HPDE6-E6E7 (cell line): ENCODE measurements around the gene KREMEN2.
"Not testable (repeated sequence)": the region's sequence is repeated elsewhere in the genome, so short reads cannot be mapped to it uniquely, and the experiment has no call there.

Source experiments
- DNase-seq: peaks from one replicate; pipeline ENCODE4 v3.0.0; 2011; ENCODE audit warnings: missing footprints; ENCODE audit errors: extremely low spot score

Gene KREMEN2

DNA sequence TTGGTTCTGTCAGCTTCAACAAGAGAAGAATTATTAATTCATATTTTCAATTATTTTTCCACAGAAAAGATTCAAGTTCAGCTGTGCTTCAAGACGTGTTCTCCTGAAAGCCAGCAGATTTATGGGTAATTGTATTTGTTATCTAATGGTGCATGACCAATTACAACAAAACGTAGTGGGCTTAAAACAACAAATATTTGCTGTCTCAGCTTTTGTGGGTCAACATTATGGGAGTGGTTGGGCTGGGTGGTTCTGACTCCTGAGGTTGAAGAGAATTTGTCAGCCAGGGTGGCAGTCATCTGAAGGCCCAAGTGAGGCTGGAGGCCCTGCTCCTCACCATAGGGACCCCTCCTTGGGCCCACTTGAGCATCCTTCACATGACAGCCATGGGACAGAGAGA is 24.1 kb upstream of the KREMEN2 start:
- no peak for DNase-seq

DNA sequence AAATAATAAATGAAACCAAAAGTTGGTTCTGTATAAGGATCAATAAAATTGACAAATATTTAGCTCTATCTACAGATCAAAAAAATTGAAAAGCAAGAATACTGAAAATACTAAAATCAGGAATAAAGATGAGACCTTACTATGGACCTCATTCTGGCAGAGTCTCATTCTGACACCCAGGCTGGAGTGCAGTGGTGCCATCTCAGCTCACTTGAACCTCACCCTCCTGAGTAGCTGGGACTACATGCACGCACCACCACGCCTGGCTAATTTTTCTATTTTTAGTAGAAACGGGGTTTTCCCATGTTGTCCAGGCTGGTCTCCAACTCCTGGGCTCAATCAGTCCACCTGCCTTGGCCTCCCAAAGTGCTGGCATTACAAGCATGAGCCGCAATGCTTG is 22.0 kb upstream of the KREMEN2 start:
- no peak for DNase-seq

DNA sequence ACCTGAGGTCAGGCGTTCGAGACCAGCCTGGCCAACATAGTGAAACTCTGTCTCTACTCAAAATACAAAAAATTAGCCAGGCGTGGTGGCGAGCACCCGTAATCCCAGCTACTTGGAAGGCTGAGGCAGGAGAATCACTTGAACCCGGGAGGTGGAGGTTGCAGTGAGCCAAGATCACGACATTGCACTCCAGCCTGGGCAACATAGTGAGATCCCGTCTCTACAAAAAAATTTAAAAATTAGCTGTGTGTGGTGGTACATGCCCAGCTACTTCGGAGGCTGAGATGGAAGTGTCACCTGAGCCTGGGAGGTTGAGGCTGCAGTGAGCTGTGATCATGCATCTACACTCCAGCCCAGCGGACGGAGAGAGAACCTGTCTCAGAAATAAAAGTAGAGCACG is 20.4 kb upstream of the KREMEN2 start:
- DNase-seq: not testable (repeated sequence)

DNA sequence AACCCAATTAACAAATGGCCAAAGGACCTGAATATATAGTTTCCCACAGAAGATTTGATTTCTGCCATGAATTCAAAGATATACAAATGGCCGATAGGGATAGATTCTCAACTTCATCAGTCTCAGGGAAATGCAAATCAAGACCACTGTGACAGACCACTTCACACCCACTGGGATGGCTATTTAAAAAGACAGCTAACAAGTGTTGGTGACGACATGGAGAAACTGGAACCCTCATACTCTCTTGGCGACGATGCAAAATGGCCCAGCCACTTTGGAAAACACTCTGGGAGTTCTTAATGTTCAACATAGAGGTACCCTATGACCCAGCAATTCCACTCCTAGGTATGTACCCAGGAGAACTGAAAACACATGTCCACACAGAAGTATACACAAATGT is 17.4 kb upstream of the KREMEN2 start:
- DNase-seq: no peak

DNA sequence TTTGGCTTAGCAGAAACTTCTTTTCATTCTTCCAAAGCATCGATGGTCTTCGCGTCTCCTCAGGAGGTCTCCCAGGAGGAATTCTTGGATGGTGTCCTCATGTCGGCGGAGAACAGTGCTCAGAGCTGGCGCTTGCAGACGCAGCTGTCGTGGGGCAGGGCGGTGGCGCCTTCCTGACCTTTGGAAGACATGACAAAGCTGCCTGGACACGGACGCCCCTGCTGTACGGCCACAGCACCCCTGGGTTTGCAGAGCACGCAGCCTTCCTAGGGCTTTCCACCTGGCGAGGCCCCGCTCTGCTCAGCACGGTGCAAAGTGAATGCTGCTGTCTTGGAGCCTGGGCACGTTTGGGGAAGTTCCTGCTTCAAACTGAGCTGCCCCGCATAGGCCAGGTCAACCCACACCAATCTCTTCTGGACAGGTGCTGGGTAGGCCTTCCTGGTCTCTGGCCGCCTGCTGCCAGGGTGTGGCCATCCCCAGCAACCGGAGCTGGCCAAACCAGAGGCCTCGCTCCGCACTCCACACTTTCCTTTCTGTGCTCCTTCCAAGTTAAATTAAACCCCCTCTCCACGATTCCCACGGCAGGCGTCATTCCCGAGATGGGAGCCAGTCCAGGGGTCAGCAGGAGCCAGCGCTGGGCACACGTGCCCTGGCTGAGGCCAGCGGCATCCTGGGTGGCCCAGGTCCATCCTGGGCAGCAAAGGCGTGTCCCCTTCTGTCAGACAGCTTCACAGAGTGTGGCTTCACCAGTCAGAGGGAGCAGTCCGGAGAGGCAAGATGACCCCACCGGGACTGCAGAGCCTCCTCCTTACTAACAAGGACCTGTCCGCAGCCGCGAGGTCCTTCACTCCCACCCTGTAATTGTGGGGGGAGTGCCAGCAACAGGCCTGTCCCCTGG is 15.0 kb upstream of the KREMEN2 start:
- DNase-seq: no peak

DNA sequence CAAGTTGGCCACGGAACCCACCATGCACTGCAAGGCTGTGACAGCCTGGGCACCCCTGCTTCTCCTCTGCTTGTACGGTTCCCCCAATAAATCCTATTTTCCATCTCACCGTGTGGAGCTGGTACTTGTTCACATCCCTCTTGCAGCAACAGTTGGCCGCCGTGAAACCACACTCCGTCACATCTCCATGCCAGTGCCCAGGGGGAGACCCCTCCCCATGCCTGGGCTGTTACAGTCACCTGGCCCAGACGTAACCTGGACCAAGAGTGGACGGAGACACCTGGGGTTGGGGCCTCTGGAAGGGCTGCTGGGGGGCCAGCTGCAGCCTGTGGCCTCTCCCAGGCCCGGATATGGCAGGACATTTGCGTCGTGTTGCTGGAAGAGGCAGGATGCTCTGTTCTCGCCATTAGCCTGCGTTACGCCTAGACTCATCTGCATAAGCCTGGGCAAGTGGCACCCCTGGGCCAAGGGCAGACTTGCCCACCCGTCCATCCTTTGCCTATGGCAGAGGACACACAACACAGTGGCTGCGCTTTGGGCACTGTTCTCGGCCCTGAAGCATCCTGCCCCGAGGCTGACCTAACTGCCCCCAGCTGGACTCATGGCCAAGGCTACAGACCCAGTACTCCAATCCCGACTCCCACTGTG is 14.2 kb upstream of the KREMEN2 start:
- DNase-seq: no peak

DNA sequence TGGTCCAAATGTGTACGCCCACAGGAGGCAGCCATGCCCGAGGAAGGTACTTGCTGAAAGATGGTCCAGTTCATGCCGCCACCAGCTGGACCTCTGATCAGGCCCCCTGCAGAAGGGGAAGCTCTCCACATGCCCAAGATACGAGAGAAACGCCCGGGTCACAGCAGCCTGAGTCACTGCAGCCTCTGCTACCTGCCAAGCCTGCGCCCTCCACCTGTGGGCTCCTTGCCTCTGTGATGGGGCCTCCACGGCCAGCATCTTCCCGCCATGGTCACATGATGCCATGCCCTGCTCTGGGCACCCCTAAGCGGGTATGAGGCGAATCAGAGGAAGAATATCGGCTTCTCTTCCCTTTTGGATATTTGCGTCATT is 13.7 kb upstream of the KREMEN2 start:
- DNase-seq: no peak

DNA sequence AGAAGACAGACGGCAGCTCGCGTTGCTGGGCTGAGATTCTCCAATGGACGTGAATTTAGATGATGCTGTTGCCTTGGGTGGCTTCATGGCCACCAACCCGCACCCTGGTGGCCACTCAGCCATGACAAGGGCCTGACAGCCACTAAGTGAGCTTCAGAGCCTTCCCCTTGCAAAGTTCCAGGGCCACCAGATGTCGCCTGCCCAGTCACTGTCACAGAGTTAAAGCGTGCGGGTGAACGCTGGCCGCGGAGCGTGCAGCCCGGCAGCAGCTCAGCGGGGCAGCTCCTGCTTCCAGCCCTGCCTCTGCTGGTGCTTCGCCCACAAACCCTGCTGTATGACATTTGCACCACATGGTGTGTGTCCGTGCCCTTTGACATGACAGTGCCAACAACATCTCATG is 13.3 kb upstream of the KREMEN2 start:
- no peak for DNase-seq

DNA sequence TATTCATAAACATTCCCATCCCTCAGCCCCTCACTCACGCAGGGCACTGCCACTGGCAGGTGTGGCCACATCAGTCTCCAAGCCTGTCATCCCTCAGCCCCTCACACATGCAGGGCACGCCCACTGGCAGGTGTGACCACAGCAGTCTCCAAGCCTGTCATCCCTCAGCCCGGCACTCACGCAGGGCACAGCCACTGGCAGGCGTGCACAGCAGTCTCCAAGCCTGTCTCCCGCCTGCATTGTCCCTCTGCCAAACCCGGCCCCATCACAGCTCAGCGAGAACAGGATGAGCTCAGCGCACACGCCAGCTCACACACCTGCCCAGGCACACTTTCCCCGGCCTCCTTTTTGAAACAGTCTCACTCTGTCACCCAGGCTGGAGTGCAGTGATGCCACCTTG is 11.4 kb upstream of the KREMEN2 start:
- DNase-seq: no peak

DNA sequence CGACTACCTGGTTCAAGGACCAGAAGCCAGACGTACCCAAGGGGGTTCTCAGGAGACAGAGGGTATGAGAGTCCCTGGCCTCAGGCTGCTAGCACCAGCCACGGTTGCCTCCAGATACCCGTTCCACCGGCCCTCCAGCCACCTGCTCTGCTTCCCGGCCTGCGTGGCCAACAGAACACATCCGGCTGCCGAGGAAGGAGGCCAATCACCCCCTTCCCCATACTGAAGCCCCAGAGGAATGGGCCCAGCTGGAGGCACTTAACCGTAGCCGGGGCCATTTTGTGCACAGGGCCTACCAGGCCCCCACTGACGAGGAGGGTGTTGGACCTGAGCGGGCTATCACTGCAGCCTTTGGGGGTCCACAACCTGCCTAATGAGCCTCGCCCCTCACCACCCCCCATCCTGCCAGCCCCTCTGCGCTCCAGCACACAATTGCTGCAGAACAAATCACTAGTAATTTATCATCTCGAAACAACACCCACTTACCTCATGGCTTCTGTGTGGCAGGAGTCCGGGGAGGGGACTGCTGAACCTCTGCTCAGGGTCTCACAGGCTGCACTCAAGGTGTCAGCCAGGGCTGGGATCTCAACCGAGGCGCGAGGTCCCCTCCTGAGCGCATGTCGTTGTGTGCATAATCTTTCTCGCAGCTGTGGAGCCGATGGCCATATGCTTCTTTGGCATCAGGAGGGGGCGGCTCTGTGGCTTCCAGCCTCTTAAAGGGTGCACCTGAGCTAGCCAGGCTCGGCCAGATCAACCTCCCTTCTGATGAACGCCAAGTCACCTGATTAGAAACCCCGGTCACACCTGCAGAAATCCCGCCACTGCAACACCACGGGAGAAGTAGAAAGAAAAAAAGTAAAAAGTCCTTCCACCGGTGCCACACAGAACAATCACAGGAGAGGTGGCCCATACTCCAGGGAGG is 10.1 kb upstream of the KREMEN2 start:
- no peak for DNase-seq

DNA sequence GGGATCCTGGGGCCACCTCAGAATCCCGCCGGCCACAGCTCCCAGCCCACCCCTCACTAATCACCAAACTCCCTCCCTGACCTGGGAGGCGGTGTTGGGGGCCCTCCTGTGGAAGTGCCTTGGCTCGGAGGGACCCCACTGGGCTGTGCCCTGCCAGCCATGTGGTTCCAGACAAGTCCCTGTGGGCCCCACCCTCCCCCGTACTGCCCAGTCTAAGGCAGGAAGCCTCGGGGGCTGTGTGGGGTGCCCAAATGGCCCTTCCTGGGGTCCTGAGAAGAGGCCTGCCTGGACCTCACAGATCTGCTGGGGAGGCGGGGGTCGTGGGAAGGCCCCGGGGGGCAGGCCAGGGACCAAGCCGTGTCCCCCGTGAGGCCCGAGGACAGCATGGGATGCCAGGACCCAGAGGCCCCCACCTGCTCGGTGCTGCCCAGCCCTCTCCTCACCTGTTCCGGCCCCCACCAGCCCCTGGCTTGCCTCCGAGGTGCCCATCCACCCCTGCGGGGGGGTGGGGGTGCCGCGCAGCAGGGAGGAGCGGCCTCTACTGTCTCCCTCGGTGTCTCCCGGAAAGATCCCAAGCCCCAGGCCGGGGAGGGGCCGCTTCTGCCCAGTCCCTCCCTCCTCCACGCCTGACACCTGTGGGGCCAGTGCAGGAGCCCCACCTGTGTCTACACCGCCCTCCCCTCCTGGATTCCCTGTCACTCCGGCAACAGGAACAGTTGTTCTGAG is 9.3 kb upstream of the KREMEN2 start:
- no peak for DNase-seq

DNA sequence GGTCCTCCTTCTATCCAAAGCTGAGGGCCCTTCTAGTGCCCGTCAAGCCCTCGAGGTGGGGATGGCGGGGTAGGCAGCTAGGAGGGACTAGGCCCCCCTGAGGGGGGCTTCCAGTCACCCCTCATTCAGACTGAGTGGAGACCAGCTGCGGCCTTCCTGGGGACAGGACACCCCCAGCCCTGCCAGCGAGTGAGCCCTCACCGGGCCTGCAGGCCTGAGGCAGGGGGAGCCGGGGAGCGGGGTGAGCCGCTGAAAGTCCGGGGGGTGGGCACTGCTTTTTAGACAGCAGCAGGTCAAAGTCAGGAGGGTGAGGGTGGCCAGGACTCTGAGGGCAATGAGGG is 8.7 kb upstream of the KREMEN2 start:
- no peak for DNase-seq

DNA sequence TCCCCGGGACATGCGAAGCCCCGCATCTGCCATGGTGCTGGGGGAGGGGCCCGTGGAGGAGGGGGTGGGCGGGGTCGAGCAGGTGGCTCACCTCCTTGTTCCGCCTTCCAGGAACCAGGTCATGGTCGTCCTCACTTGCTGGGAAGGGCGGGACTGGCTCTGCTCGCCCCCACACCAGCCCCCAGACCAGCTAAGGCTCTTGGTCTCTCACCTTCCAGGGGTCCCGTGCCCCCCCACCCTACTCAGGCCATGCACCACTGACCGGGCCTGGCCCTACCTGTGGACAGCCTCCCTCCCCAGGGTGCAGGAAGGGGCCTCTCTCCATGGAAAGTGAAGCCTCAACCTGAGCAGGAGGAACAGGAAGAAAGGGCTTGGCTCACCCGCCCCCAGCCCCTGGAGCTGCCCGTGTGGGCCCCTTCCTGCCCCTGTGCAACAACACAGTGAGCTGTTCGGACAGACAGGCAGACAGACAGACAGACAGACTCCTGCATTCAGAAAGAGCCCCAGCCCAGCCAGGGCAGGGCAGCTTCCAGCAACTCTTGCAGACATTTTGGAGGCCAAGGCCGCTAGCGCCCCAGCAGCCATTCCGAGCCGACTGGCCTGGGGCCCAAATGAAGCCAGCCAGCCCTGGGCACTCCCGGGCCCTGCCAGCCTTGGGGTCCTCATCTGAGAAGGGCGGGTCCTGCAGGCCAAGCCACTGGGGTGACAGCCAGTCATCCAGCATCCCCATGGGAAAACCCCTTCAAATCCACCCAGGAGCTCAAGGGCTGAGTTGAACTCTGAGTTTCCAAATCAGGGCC is 8.1 kb upstream of the KREMEN2 start:
- DNase-seq: no peak

DNA sequence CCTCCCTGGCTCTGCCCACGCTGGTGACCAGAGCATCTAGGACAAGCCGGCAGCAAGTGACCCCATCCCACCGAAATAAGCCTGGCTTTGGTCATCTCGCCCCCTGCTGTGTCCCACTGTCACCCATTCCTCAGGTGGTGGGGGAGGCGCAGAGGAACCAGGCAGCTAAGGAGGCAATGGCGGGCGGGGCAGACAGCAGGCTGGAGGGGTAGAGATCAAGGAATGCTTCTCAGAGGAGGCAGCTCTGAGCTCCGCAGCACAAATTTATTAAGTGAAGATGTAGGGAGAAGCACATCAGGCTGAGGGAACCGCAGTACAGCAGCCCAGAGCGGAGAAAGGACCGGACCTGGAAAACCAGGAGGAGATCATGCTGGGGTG is 7.5 kb upstream of the KREMEN2 start:
- DNase-seq: no peak

DNA sequence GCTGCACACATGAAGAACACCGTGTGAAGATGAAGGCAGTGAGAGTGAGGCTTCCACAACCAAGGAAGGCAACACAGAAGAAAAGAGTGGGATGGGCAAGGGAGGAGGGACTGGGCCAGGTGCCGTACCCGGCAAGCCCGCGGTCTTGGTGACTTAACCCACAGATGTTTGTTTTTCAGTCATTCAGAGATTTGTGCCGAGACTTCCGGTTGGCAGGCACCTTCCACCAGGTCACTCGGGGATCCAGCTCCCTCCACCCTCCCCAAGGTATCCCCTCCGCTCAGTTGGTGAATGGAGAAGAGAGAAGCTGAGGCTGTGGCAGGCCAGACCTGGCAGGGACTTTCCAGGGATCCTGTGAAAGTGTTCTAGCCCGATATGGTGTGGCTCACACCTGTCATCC is 4.9 kb upstream of the KREMEN2 start:
- DNase-seq: no peak

DNA sequence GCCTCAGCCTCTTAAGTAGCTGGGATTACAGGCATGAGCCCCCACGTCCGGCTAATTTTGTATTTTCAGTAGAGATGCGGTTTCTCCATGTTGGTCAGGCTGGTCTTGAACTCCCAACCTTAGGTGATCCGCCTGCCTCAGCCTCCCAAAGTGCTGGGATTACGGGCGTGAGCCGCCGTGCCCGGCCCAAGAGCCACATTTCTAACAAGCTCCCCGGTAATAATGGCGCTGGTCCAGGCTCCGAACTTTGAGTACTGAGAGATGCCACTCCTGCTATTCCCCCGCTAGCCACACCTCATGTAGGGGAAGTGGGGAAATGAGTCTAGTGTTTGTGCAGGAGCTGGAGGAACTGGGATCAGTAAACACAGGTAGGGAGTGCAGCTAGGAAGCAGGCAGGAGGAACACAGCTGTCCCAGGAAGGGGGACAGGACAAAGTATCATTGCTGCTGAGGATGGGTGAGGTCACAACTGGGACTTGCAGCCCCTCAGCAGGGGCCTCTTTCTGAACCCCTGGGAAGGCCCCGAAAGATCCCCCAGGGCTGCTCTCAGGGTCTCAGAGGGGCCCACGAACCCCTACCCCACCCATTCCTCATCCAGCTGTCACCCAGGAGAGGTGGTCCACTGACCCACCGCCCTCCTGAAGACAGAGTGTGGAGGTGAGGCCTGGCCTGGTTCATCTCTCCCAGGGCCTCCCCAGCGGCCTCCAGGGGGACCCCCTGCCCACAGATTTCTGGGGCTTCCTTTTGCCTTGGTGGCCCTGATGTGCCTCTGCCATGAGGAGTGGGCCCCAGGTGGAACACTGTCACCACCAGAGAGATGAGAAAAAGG is 3.7 kb upstream of the KREMEN2 start:
- DNase-seq: no peak

DNA sequence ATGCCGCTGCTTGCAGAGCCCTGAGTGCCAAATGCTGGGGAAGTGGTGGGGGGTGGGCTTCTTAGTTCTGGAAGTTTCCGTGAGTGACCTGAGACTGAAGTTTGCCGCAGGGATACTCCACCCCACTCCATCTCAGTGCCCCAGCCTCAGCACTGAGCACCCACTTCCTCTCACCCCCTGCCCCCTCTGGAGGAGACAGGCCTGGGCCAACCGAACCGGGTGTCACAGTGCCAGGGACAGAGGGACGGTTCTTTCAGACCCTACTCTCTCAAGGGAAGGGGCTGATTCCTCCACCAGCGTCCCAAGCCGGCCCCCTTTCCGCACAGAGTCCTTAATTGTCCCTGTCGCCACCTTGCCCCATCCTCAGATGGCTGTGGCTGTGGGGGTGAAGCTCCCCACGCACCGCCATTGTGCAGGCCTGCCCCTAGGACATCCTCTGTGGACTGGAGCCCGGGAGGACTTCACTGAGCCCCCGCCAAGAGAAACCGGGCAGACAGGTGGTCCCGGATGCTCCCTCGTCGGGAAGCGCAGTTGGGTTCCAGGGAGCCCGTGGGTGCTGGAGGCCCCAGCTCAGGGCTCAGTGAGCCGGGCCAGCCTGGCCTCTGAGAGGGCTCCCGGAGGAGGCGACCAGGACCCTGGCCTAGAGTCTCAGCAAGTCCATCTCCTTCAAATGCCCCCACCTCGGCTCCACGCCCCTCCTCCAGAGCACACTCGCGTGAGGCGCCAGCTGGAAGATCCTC is 1.6 kb upstream of the KREMEN2 start:
- DNase-seq: no peak

DNA sequence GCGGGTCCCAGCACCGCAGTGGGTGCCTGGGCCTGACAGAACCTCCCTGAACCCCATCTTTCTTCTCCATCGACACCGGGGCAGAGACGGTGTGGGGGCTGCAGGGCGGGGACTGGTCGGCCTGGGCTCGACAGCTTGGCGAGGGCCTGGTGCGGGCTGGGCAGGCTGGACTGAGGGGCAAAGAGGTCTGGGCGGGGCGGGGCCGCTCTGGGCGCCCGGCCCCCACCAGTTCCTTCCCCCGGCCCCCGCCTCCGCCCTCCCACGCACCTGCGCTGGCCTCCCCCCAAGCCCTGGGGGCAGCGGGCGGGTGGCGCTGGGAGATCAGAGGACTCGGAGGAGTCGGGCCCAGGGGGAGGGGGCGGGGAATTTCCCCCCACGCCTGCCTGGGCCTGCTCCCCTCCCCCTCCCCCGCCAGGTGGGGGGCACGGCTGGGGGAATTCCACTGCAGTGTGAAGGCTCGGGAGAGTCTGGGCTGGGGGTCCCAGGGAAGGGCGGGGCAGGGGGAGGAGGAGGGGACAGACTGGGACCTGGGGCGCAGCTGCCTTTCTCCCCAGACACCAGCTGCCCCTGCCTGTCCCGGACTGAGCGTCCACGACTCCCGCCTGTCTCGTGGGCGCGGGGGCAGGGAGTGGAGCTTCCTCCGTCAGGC is 877 bp upstream of the KREMEN2 start:
- no peak for DNase-seq
